Adipocyte (in vitro differentiated cells): ENCODE data around the gene ERAP2.

Experiments used
- DNase-seq: peaks from one replicate; pipeline ENCODE4 v3.0.0-alpha.2; 2015; ENCODE audit warnings: low read depth
- H3K27me3 ChIP-seq: replicated peaks from 2 replicates; pipeline ENCODE4 v1.7.0; 2013; ENCODE audit warnings: mild to moderate bottlenecking, low read length, moderate library complexity; ENCODE audit not compliant: control insufficient read depth, insufficient read depth
- H3K36me3 ChIP-seq: 2 replicates; pipeline ENCODE4 v1.7.0; 2013; ENCODE audit warnings: low read length, mild to moderate bottlenecking, moderate library complexity; ENCODE audit not compliant: control insufficient read depth, insufficient read depth, severe bottlenecking
- H3K4me1 ChIP-seq: 2 replicates; pipeline ENCODE4 v1.7.0; 2013; ENCODE audit warnings: mild to moderate bottlenecking, low read length, moderate library complexity; ENCODE audit not compliant: control insufficient read depth, insufficient read depth
- H3K4me3 ChIP-seq: 2 replicates; pipeline ENCODE4 v1.7.0; 2013; ENCODE audit warnings: mild to moderate bottlenecking, low read length, moderate library complexity
- H3K9ac ChIP-seq: 2 replicates; pipeline ENCODE4 v1.7.0; 2013; ENCODE audit warnings: mild to moderate bottlenecking, low read length, moderate library complexity
- H3K9me3 ChIP-seq: 2 replicates; pipeline ENCODE4 v1.7.0; 2013; ENCODE audit warnings: mild to moderate bottlenecking, low read length, moderate library complexity; ENCODE audit not compliant: control insufficient read depth

ERAP2 gene

GRCh38 chr5:96851312-96852062, 24.8 kb upstream of the ERAP2 start:
- Histone ChIP-seq H3K36me3 (no peaks in the 10 kb centered on the region), H3K4me3 (no peak overlapping the region), H3K4me1 (peaks cover 50% of the 10 kb centered on the region), H3K9ac (peak overlapping the region; percentile 1), H3K27me3 (no peaks in the 10 kb centered on the region), H3K9me3 (peaks cover 7% of the 10 kb centered on the region)
- no peak for DNase-seq

- peak overlapping the region; percentile 42 for H3K9ac ChIP-seq
- DNase-seq = peak; percentile 68
- no peaks in the 10 kb centered on the region for H3K27me3 ChIP-seq
These were observed 23.5 kb upstream of the ERAP2 start for GRCh38 chr5:96852759-96853158.

GRCh38 chr5:96854067-96854466, 22.2 kb upstream of the ERAP2 start:
- Histone ChIP-seq H3K4me1 (peaks cover 73% of the 10 kb centered on the region), H3K9ac (peak overlapping the region; percentile 87), H3K4me3 (no peak overlapping the region), H3K27me3 (no peaks in the 10 kb centered on the region), H3K36me3 (no peaks in the 10 kb centered on the region), H3K9me3 (peaks cover 7% of the 10 kb centered on the region)
- no peak for DNase-seq

More at GRCh38 chr5:96852759-96853158, 23.5 kb upstream of the ERAP2 start:
- Histone ChIP-seq H3K36me3 (no peaks in the 10 kb centered on the region), H3K9me3 (peaks cover 7% of the 10 kb centered on the region), H3K4me3 (peak overlapping the region; percentile 9), H3K4me1 (peaks cover 62% of the 10 kb centered on the region)

GRCh38 chr5:96855031-96855872, 21.0 kb upstream of the ERAP2 start:
- Histone ChIP-seq H3K4me3 (peak overlapping the region; percentile 69), H3K9ac (peak overlapping the region; percentile 87), H3K9me3 (no peaks in the 10 kb centered on the region), H3K36me3 (no peaks in the 10 kb centered on the region), H3K27me3 (no peaks in the 10 kb centered on the region), H3K4me1 (peaks cover 73% of the 10 kb centered on the region)
- no peak for DNase-seq

GRCh38 chr5:96856371-96856770, 19.9 kb upstream of the ERAP2 start:
- peak; percentile 42 for DNase-seq
- H3K36me3 ChIP-seq = no peaks in the 10 kb centered on the region
- H3K4me1 ChIP-seq = peaks cover 68% of the 10 kb centered on the region
- peak overlapping the region; percentile 74 for H3K9ac ChIP-seq
- no peaks in the 10 kb centered on the region for H3K27me3 ChIP-seq
- no peaks in the 10 kb centered on the region for H3K9me3 ChIP-seq
- no peak overlapping the region for H3K4me3 ChIP-seq

GRCh38 chr5:96857454-96857853, 18.8 kb upstream of the ERAP2 start:
- H3K36me3 ChIP-seq = no peaks in the 10 kb centered on the region
- no peaks in the 10 kb centered on the region for H3K27me3 ChIP-seq
- H3K9me3 ChIP-seq = no peaks in the 10 kb centered on the region
- H3K9ac ChIP-seq = peak overlapping the region; percentile 74
- peaks cover 57% of the 10 kb centered on the region for H3K4me1 ChIP-seq
- no peak overlapping the region for H3K4me3 ChIP-seq
- DNase-seq = no peak

- DNase-seq = no peak
- no peaks in the 10 kb centered on the region for H3K36me3 ChIP-seq
- H3K4me3 ChIP-seq = no peak overlapping the region
These were observed 18.4 kb upstream of the ERAP2 start for GRCh38 chr5:96857924-96858323.

GRCh38 chr5:96859375-96859774, 16.9 kb upstream of the ERAP2 start:
- Histone ChIP-seq H3K4me1 (peaks cover 38% of the 10 kb centered on the region), H3K9ac (no peak overlapping the region), H3K4me3 (no peak overlapping the region), H3K9me3 (no peaks in the 10 kb centered on the region), H3K27me3 (no peaks in the 10 kb centered on the region), H3K36me3 (no peaks in the 10 kb centered on the region)
- no peak for DNase-seq

More at GRCh38 chr5:96857924-96858323, 18.4 kb upstream of the ERAP2 start:
- H3K9ac ChIP-seq = peak overlapping the region; percentile 74
- no peaks in the 10 kb centered on the region for H3K27me3 ChIP-seq
- no peaks in the 10 kb centered on the region for H3K9me3 ChIP-seq
- peaks cover 53% of the 10 kb centered on the region for H3K4me1 ChIP-seq

GRCh38 chr5:96861076-96861475, 15.2 kb upstream of the ERAP2 start:
- H3K9me3 ChIP-seq = no peaks in the 10 kb centered on the region
- H3K27me3 ChIP-seq = no peaks in the 10 kb centered on the region
- H3K36me3 ChIP-seq = no peaks in the 10 kb centered on the region
- DNase-seq = no peak
- no peak overlapping the region for H3K4me3 ChIP-seq
- H3K4me1 ChIP-seq = peaks cover 25% of the 10 kb centered on the region
- no peak overlapping the region for H3K9ac ChIP-seq

GRCh38 chr5:96863114-96863513, 13.2 kb upstream of the ERAP2 start:
- no peak overlapping the region for H3K9ac ChIP-seq
- no peak overlapping the region for H3K4me3 ChIP-seq
- peaks cover 7% of the 10 kb centered on the region for H3K4me1 ChIP-seq
- DNase-seq = no peak
- H3K9me3 ChIP-seq = no peaks in the 10 kb centered on the region
- H3K27me3 ChIP-seq = no peaks in the 10 kb centered on the region
- H3K36me3 ChIP-seq = no peaks in the 10 kb centered on the region

- H3K4me1 ChIP-seq = peaks cover 2% of the 10 kb centered on the region
- no peaks in the 10 kb centered on the region for H3K9me3 ChIP-seq
- no peak overlapping the region for H3K4me3 ChIP-seq
- no peaks in the 10 kb centered on the region for H3K27me3 ChIP-seq
- H3K9ac ChIP-seq = no peak overlapping the region
- no peaks in the 10 kb centered on the region for H3K36me3 ChIP-seq
- DNase-seq = no peak
These were observed 12.2 kb upstream of the ERAP2 start for GRCh38 chr5:96863949-96864584.
